Thyroid gland (tissue), 4 donors: ENCODE measurements around the gene DNAJC13.

Source experiments
- POLR2A ChIP-seq, 2 donors: fragments of 450-650 bp; IDR thresholded peaks; one replicate each; pipeline ENCODE4 v1.6.1; 2017; ENCODE audit warnings: antibody characterized with exemption in 2 of 2, mild to moderate bottlenecking in 2 of 2, moderate library complexity in 1 of 2
- TF ChIP-seq, protein P1 (sequence below), 6 experiments: fragments of 200-600 bp in 3 of 6; fragments of 450-650 bp in 3 of 6; sonication (generic) in 3 of 6; IDR thresholded peaks; one replicate each; pipeline ENCODE4 v1.5.1; 2016 to 2019; ENCODE audit warnings: antibody characterized with exemption in 6 of 6, mild to moderate bottlenecking in 2 of 6, inconsistent platforms in 1 of 6, moderate library complexity in 1 of 6

DNA sequence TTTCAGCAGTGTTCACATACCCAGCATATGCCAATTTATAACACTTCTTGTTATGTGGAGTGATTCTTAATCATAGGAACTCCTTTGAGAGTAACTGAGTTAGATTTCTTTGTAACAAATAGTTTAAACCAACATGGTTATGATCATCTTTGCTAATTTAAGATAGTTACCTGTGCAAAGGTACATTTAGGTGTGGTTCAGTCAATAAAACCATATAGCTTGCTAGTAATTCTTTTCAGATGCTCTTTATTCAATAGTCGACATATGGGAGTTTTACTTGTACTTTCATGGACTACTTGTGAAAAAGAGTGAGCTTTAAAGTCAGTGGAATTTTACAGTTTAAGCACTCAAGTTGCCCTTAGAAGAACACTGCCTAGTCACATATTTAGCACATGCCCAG, 5.2 kb downstream of the DNAJC13 start:
- TF ChIP-seq, protein P1, sequence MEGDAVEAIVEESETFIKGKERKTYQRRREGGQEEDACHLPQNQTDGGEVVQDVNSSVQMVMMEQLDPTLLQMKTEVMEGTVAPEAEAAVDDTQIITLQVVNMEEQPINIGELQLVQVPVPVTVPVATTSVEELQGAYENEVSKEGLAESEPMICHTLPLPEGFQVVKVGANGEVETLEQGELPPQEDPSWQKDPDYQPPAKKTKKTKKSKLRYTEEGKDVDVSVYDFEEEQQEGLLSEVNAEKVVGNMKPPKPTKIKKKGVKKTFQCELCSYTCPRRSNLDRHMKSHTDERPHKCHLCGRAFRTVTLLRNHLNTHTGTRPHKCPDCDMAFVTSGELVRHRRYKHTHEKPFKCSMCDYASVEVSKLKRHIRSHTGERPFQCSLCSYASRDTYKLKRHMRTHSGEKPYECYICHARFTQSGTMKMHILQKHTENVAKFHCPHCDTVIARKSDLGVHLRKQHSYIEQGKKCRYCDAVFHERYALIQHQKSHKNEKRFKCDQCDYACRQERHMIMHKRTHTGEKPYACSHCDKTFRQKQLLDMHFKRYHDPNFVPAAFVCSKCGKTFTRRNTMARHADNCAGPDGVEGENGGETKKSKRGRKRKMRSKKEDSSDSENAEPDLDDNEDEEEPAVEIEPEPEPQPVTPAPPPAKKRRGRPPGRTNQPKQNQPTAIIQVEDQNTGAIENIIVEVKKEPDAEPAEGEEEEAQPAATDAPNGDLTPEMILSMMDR (IDR thresholded peaks at IDR 0.05), result no peak
- no peak for TF ChIP-seq POLR2A (IDR thresholded peaks at IDR 0.05)
